Activated CD8-positive, alpha-beta memory T cell treated with anti-CD3 and anti-CD28 coated beads, Interleukin-2, amount 50 U/mL, for 4 hours (primary cell): ENCODE measurements around the gene FNDC5.

ENCODE experiments used
- DNase-seq: peaks from one replicate; pipeline ENCODE4 v3.0.0-alpha.2; 2020

Gene FNDC5

DNA sequence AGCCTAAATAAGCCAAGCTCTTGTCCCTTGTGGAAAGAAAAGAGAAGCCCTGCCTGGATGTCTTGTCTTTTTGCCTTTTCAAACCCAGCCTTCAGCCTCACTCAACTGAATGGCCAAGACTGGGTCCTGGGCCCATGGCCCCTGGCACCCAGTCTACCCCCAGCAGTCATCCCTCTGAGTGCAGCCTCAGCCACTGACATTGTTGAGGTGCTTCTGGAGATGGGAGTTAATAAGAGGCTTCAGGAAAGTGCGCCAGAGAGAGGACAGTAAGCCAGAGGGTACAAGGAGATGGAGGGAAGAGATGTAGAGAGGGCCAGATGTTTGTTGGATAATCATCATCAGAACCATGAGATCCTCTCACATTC lies 6.8 kb downstream of the FNDC5 start:
- no peak for DNase-seq

DNA sequence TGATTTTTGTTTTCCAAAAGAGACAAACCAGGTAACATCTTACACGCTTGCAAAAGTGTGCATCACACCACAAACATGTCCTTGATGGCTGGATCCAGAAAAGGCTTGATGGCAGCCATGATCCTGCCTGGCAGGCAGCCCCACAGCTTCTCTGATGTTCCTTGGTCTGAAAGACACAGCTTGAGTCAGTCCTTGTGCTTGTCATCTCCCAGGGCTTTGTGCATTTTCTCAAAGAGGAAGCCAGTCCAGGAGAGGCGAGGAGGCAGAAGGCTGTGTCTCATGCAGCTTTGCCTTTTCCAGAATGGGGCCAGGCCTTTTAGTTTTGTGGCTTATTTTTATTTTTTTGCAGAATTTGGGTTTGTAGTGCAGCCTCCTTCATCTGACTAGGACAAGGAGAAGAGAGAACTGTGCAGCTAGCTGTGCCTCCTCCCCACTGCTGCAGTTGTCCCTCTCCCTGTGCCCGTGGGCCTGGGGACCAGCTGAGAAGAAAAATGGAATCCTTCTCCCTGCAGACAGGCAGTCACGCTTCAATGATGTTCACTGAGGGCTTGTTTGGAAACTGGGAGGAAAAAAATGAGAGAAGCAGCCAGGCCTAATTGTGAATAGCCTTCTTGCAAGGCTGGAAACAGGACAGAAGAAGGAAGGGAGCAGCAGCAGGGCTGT lies 7.4 kb downstream of the FNDC5 start:
- no peak for DNase-seq

DNA sequence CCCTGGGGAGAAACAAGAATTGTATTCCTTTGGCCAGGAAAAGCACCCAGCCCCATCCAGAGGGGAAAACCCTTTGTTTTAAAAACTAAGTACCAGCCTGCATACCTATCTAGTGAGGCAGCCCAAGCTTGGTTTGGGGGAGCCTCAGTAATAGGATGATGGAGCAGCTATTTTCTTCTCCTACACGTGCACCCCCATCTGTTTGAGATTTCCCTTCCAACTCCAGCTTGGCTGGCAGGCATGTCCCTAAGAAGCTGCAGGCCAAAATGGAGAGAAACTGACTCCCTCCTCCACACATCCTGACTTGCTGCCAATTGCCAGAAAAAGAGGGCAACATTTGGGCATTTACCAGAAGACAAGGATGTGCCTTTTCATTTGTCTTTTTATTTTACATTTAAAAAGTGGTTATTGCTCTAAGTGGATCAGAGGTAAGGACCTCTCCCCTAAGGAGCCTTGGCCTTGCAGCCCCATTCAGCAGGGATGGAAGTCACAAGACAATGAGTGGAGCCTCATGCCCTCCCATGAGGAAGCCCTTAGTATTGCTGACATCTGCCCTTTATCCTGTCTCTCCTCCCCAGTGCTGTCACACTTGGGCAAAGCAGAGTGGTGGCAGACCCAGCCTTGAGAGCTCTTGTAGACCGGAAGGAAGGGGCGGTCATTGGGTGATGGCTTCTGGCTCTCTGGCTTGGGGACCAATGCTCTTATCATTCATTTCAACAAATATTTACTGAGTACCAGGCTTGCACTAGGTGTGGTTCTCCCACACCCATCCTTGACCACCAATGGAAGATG lies 8.6 kb downstream of the FNDC5 start:
- no peak for DNase-seq

DNA sequence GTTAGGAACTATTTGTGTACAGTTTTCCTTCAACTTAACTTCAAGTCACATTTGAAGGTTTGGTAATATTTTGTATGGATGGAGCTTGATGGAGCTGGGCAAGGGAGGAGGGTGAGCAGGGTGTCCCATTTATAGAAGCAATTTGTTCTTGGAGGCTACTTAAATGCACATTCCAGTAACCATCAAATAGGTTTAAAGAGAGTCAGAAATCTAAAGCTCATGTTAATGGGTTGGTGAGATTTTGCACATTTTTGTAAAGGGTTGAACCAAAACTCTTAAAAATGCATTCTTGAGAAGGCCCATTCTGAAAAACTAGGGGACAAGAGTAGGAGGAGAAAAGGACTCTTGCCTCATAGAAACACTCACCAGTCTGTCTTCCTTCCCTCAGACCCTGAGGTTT lies 10.1 kb downstream of the FNDC5 start:
- DNase-seq: no peak

DNA sequence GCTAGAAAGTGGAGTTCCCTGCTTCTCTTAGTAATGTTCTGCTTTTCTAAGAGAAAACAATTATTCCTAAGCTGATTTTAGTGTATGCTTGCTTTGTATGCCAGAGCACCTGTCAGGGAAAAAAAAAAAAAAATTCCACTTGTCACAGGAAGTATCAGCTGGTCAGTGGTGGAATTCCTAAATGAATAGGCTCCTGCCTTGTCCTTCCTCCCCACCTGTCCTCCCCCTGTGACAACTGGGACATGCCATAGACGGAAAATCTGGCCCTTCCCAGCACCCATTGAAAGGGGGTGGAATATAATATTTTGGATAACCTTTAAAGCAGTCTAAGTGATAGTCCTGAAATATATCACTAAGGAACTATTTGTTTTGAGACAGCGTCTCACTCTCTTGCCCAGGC lies 10.8 kb downstream of the FNDC5 start:
- no peak for DNase-seq

DNA sequence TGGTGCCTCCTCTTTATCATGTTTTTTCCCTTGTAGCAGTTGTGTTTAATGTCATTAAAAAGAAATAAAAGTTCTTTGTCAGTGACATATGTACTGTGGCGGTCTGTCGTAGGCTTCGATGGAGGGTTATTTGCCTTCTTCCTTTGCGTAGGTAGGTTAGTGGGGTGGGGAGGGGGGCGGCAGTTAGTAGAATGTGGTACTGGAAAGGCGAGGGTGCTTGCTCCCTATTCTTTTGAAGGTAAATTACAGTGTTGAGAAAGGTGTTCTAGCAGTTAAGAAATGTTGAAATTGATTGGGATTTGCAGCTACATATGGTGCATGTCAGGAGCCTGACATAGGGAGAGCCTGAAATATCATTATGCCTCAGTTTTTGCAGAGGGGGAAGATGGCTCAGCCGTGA lies 11.9 kb downstream of the FNDC5 start:
- no peak for DNase-seq

DNA sequence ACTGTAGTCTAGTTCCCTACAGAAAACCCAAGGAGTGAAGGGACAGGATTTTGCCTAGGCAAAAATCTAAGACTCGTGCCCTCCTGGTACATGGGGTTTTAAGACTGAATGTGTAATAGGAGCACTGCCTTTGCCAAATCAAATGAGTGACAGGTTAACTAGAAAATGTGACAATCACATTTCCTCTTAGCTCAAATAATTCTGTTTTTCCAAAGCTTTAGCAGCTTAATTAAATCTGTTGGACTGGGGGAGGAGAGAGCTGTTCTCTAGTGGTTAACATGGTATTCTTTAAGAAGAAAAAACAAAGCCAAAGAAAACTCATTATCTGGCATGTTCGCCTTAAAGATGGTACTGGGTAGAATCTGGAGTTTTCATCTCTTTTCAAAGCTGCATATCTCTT lies 12.6 kb downstream of the FNDC5 start:
- no peak for DNase-seq

DNA sequence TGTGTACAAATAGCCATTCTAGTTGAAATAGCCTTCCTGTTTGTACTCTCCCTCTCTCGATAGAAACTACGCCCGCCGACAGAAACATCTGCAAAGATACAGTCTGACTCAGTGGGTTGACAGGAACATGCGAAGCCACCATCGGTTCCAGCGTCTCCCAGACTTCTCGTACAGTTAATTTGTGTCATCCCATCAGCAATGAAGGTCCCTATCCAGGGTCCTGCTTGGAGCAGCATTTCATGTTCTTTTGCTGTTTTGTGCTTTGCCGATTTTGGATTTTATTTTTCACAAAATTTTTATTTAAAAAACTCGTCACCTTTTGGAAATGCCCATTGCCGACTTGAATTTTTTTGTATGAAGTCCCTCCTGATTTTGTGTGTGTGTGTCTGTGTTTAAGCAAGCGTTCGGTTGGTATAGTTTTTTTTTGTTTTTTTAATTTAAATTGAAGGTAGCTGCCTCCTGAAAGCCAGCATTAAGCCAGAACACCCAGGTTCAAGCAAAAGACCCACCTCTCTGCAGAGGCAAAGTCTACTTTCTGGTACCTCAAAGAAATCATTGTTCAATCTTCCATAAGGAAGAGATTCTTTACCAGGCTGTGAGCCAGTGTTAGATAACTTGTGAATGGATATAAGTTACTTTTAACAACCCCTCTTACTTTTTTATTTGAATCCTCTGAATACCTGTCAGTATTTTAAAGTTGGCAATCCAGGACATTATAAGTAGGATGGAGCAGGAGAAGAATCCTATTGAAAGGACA lies 14.7 kb downstream of the FNDC5 start:
- no peak for DNase-seq

DNA sequence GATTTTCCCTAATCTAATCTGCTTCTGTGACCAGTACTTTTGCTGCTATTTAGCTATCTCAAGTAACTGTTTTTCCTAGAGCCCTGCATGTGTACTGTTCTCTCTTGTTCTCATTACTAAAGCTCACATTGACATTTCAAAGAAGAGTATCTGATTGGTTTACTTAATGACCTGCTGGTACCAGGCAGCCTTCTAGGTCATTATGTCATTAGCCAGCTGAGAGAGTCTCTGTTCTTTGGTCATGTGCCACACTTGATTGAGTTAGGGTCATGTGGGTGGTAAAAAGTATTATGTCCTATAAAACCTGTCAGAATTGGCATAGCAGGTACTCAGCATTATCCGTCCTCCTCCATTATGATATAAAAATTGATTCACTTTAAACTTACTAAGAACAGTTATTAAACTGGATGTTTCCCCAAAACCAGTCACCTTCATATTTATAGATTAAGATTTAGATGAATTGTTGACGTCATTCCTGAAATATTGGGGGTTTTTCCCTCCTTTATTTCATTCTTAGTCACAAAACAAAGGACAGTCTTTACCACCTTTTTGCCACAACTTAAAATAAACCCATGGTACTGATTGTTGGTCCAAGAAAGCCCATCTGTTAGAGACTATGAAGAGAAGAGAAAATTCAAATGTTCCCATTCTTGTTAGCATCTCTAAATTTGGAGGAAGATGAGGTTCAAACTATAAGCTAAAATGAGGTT lies 22.2 kb downstream of the FNDC5 start:
- no peak for DNase-seq

DNA sequence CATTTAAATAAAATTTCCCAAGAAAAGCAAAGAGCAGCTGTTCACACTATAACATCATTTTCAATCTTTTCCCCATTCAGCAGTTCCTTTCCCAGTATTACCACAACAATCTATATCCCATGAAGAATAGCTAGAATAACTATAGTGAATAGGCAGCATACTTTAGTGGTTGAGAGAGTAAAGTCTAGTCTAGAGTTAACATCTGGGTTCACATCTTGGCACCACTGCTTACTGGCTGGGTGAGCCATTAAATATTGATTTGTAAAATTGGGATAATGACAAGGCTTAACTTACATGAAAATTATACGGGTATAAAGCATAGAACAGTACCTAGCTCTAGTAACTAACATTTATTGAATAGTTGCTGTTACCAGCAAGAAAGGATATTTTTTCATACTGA lies 38.8 kb downstream of the FNDC5 start:
- DNase-seq: no peak

DNA sequence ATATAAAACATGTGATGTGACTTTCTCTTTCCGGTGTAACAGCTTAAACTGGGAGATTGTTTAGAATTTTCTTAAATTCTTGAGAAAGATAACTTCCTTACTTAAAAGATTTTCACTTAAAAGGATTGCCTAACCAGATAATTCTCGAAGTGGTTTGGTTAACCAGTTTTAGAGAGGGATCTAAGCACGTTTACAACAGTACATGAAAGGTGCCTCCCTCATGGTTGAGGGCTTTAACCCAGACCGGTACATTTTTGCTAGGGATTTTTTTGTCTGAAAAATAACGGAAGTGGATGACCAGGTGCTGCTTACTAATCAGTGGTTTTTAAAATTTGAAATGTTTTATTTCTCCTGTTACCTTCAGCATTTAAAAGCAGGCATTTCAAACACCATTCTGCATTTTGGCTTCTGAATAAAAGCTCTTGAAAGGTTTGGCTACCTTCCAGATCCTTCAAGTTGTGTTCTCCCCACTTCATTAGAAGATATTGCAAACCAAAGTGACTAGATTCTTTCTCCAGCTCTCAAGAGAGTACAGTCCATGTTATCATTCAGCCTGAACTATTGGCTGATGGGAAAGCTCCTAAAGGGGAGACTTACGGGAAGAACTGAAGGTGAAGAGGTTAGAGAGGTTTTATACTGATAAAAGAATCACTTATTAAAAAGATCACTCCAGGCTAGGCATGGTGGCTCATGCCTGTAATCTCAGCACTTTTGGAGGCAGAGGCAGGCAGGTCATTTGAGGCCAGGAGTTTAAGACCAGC lies 40.4 kb downstream of the FNDC5 start:
- no peak for DNase-seq

DNA sequence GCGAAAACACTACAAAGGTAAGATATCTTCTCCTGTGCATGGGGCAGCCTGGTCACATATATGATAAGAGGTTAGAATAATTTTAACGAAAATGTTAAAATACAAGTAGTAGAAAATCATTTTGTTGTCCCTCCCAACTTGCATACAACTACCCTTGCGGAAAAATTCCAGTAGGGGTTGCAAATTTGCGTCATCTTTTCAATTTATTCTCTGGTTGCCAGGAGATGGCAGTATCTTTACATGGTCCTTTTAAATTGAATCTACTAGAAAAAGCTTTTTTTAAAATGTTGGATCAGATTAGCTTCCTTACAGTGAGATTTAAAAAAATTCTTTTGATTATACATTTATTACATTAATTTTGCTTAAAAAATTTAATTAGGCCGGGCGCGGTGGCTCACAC lies 42.4 kb downstream of the FNDC5 start:
- DNase-seq: no peak

DNA sequence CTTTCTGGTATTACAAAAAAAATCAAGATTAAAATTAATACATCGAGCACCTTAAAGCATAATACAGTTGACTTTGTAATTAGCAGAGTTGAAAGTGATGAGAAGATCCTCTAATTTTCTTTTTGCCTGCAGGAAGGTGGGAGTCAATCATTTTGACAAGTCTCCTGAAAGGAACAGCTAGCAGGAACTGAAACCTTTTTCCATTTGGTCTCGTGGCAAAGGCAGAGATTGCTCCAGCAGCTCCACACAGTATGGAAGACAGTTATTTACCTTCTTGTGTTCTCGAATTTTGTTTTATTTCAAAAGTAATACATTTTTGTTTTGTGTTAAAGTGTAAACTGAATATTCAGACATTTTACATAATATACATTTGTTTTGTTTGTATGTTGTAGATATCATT lies 45.5 kb downstream of the FNDC5 start:
- DNase-seq: no peak

DNA sequence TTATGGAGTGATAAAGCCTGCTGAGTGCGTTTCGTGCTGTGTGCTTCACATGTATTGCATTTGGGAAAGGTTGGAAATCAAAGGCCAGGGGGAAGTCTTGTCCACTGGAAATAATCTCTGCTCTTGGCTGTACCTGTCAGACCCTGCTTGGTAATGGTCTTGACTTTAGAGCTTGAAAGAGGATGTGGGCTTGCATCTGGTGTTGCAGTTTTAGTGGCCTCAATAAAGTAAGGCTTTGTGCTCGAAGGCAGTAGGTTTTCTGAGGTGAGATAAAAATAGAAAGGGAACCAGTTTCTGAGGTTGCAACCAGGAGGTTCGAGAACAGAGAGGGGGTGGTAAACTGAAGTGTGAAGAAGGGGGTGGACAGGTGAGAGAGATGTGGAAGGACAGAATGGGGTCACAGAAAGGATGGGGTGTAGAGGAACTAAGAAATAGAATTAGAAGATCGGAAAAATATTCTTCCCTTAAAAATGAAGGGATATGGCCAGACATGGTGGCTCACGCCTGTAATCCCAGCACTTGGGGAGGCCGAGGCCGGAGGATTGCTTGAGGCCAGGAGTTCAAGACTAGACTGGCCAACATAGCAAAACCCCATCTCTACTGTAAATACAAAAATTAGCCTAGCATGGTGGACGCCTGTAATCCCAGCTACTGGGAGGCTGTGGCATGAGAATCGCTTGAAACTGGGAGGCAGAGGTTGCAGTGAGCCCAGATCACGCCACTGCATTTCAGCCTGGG lies 51.7 kb downstream of the FNDC5 start:
- DNase-seq: no peak

DNA sequence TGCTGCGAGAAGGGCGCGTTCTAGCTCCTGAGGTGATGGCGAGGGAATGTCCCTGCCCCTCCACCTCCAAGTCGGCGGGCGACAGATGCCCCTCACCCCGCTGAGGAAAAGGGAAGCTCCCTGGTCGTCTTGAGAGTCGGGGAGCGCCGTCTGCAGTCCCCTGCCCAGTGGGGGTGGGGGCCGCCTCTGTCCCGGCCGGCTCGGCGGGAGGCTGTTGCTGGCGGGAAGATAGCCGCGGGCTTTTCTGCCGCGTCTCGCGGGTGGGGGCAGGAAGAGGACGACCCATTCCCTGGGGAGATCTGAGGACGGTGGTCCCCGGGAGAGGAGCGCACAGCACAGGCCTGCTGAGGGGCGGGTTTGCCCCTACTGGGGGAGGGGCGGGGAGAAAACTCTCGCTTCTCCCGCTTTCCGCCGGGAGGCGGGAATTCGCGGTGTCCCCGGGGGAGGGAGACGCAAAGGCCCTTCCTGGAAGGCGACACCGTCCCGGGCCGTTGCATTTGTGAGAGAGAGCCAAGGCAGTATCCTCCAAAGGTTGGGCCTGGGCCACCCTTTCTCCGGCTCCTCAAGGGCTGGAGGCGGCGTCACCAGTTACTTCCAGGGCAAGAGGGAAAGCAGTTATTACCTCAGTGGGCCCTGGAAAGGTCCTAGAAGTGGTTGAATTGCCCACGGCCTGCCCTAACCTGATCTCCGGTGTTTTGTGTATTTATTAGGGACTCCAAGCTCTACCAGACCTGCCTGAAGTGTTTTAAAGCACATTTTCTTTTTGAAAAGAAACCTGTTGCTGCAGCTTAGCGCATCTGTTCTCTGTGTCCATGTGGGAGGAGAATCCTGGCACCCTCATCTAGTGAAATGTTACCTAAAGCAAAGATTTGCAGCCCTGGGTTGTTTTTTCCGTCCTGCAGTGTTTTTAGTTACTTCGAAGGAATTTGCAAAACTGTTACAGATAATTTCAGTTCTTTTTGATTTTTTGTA lies 52.6 kb downstream of the FNDC5 start:
- peak; percentile 44 for DNase-seq

DNA sequence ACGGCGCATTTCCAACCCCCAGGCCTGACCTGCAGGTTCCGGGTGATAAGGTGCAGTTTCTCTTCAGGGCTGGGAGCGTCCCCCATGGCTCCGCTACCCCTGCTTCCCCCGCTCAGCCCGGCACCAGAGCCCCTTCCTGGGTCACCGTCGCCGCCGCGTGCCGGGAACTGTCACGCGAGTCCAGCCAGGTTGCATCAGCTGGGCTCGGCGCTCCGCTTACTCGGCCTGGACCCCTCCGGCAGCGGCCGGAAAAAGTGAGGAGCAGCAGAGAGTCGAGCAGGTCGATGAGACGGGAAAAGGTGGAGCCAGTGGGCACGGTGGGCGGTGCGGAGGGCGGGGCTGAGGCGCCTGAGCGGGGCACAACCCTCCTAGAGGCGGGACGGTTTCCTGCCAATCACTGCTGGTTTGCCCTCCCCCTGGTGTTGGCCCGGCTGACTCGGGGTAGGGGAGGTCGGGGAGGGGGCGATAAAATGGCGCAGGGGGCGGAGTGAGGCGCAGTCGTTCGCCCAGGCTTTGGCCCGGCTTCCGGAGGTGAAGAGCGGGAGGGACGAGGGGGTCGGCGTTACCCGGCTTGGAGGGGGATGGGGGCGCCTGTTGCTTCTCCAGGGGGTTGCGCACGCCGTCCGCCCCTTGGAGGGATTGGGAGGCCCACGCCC lies 53.4 kb downstream of the FNDC5 start, which contains the start of the genes S100PBP and YARS1:
Gene S100PBP (plus strand): TSS at position 495 of the 656 bp plus-strand sequence. CDS start 8,447 bp downstream, outside the sequence.
Gene YARS1 (minus strand): TSS at position 200 of the 656 bp plus-strand sequence. CDS start 114 bp downstream, at position 86.
- DNase-seq: peak; percentile 100

DNA sequence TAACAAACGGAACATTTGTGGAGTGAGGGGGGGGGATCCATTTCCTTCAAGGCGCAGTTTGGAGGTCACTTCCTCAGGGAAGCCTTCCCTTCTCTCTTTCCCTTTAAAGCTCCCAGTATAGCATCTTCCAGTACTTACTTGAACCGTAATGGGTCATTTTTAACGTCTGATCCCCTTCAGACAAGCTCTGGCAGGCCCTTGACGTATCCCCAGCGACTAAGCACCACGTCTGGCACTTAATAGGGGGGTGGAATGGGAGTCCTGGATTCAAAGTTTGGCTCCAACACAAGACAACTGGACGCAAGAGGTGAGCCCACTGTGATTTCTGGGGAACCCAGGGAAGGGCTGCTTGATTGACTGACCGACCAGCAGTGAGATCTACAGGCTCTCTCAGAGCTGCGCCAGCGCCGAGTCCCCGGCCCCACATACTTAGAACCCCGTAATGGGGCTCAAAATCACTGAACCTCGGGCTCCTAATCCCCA lies 54.0 kb downstream of the FNDC5 start:
- DNase-seq: no peak

DNA sequence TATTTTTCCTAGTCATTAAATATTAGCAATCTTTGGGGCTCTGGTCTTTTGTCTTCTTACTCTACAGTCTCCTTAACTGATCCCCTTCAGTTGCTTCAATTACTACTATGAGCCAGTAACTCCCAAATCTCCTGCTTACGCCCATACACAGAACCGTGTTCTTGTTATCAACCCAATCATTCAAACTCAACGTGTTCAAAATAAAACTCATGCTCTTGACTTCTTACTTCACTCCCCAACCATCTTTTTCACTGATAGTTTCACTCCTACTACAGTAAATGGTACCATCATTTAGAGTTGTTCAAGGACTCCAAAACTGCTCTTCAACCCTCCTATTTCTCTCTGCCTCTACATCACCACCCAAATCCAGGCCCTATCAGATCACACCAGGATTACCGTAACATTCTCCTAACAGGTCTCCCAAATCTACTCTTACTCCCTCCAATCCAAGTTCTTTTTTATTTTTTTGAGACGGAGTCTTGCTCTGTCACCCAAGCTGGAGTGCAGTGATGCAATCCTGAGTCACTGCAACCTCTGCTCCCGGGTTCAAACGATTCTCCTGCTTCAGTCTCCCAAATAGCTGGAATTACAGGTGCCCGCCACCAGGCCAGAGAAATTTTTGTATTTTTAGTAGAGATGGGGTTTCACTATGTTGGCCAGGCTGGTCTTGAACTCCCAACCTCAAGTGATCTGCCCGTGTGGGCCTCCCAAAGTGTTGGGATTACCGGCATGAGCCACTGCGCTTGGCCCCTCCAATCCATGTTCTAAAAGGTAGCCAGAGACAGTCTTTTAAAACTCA lies 56.6 kb downstream of the FNDC5 start:
- DNase-seq: no peak
